Measurements from ENCODE around the gene NPIPB8.
"Not testable (repeated sequence)": the region's sequence is repeated elsewhere in the genome, so short reads cannot be mapped to it uniquely, and the experiment has no call there.

The NPIPB8 gene

DNA sequence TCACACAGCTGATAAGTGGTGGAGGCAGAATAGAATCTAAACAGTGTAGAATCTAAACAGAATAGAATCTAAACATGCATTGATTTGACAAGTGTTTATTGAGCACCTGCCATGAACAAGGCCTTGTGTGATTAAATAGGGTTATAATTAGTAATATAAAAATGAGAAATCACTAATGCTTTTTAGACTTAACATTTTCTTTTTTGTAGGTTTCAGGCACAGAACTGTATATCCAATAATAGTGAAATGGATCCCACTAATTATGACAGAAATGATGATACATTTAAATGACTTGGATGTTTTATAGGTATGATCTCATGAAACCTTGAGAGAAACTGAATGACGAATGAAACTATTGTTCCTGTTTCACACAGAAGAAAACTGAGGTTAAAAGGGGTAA, at the start of gene NPIPB8:
NPIPB8 (plus strand) TSS at position 301 of the 400 bp plus-strand sequence. CDS start 296 bp downstream, outside the sequence.
- DNase-seq (ENCODE audit: low read depth); H3K4me3 ChIP-seq (ENCODE audit: control insufficient read depth, low read depth, low read length): not testable (repeated sequence)

DNA sequence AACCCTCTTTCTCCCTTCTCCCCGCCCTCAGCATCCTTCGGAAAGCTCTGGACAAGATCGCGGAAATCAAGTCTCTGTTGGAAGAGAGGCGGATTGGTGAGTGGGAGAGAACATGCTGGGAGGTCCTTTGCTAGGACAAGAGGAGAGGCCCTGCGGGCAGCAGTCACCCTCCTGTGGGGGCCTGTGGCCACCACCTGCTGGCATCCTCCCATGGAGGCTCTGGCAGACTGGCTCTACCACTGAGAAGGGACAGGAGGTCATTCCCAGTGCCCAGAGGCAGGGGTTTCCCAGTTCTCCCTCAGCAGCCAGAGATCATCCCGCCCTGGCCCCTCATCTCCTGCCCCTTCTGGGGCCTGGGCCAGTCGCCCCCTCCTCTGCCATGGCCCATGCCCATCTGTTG, 48.8 kb upstream of the NPIPB8 start:
- no peak for DNase-seq (ENCODE audit: low read depth)
- TF ChIP-seq, protein P1, sequence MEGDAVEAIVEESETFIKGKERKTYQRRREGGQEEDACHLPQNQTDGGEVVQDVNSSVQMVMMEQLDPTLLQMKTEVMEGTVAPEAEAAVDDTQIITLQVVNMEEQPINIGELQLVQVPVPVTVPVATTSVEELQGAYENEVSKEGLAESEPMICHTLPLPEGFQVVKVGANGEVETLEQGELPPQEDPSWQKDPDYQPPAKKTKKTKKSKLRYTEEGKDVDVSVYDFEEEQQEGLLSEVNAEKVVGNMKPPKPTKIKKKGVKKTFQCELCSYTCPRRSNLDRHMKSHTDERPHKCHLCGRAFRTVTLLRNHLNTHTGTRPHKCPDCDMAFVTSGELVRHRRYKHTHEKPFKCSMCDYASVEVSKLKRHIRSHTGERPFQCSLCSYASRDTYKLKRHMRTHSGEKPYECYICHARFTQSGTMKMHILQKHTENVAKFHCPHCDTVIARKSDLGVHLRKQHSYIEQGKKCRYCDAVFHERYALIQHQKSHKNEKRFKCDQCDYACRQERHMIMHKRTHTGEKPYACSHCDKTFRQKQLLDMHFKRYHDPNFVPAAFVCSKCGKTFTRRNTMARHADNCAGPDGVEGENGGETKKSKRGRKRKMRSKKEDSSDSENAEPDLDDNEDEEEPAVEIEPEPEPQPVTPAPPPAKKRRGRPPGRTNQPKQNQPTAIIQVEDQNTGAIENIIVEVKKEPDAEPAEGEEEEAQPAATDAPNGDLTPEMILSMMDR (conservative IDR thresholded peaks at IDR 0.05; ENCODE audit: control insufficient read depth, insufficient read depth, low read depth, low read length) = no peak
- H3K4me3 ChIP-seq (ENCODE audit: control insufficient read depth, low read depth, low read length) = no peak overlapping the region

DNA sequence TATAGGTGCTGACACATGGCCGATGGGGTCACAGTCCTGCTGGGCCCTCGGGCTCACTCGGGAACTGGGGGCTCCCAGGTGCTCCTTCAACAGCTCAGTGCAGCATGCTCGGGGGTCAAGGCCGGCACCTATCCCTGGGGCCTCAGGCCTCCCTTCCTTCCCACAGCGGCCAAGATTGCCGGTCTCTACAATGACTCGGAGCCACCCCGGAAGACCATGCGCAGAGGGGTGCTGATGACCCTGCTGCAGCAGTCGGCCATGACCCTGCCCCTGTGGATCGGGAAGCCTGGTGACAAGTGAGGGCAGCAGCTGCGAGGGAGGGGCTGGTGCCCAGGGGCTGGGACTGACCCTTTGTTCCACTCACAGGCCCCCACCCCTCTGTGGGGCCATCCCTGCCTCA, 47.9 kb upstream of the NPIPB8 start:
- no peak overlapping the region for H3K4me3 ChIP-seq (ENCODE audit: control insufficient read depth, low read depth, low read length)
- no peak for DNase-seq (ENCODE audit: low read depth)
- TF ChIP-seq, protein P1 (conservative IDR thresholded peaks at IDR 0.05; ENCODE audit: control insufficient read depth, insufficient read depth, low read depth, low read length) = no peak

DNA sequence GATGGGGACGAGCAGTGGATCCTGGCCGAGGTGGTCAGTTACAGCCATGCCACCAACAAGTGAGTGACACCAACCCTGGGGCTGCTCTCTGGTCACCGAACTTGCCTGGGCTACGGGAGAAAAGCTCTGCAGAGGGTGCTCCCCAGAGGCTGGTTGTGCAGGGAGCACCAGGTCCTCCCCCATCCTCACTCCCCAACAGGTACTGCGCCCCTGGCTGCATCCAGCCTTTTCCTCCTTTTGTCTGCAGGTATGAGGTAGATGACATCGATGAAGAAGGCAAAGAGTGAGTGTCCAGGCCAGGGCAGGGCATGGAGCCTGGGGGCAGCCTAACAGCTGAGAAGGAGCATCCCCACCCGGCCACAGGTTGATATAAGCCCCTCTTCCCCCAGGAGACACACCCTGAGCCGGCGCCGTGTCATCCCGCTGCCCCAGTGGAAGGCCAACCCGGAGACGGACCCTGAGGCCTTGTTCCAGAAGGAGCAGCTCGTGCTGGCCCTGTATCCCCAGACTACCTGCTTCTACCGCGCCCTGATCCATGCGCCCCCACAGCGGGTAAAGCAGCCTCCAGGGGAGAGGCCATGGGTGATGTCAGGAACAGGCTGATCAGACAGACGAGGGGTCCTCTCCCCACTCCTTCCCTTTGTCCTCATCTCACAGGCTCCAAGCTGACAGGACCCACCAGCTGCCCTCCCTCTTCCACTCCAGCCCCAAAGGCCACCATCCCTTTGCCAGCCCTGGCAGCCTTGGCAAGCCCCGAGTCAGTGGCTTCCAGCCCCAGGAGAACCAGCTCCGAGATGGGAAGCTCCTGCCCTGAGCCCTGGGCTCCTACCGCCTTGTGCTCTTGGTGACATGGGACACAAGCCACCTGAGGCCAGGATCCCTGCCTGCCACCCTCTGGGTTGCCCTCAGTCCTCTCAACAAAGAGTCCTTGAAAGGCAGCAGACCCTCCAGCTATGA, 47.2 kb upstream of the NPIPB8 start:
- DNase-seq (ENCODE audit: low read depth) = no peak
- no peak overlapping the region for H3K4me3 ChIP-seq (ENCODE audit: control insufficient read depth, low read depth, low read length)
- TF ChIP-seq, protein P1 (conservative IDR thresholded peaks at IDR 0.05; ENCODE audit: control insufficient read depth, insufficient read depth, low read depth, low read length) = no peak

DNA sequence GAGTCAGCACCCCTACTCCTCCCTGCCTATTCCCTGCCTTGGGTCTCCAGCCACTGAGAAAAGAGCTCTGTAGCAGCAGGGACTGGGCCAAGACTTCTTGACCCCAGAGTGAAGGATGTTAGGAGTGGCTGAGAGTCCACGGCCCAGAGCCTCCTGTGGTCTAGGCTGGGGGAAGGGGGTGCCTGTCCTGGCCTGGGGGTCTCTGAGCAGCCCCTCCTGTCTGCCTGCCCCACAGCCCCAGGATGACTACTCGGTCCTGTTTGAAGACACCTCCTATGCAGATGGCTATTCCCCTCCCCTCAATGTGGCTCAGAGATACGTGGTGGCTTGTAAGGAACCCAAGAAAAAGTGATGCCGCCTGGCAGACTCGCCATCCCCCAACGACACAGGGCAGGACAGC, 46.5 kb upstream of the NPIPB8 start:
- TF ChIP-seq, protein P1 (conservative IDR thresholded peaks at IDR 0.05; ENCODE audit: control insufficient read depth, insufficient read depth, low read depth, low read length) = no peak
- no peak for DNase-seq (ENCODE audit: low read depth)
- H3K4me3 ChIP-seq (ENCODE audit: control insufficient read depth, low read depth, low read length) = no peak overlapping the region

DNA sequence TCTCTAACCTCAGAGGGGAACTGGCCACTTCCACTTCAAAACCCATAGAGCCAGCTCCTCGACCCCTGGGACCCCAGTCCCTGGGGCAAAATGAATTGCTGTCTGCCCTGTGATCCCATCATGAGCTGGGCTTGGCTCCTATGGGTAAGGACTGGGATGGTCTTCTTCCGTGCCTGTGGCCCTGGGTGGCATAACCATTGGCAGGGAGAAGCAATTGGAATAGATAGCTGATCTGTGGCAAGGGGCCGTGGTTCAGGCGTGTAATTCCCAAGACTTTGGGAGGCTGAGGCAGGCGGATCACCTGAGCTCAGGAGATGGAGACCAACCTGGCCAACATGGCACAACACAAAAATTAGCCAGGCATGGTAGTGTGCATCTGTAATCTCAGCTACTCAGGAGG, 45.4 kb upstream of the NPIPB8 start:
- DNase-seq (ENCODE audit: low read depth) = no peak
- TF ChIP-seq, protein P1 (conservative IDR thresholded peaks at IDR 0.05; ENCODE audit: control insufficient read depth, insufficient read depth, low read depth, low read length) = no peak
- no peak overlapping the region for H3K4me3 ChIP-seq (ENCODE audit: control insufficient read depth, low read depth, low read length)

DNA sequence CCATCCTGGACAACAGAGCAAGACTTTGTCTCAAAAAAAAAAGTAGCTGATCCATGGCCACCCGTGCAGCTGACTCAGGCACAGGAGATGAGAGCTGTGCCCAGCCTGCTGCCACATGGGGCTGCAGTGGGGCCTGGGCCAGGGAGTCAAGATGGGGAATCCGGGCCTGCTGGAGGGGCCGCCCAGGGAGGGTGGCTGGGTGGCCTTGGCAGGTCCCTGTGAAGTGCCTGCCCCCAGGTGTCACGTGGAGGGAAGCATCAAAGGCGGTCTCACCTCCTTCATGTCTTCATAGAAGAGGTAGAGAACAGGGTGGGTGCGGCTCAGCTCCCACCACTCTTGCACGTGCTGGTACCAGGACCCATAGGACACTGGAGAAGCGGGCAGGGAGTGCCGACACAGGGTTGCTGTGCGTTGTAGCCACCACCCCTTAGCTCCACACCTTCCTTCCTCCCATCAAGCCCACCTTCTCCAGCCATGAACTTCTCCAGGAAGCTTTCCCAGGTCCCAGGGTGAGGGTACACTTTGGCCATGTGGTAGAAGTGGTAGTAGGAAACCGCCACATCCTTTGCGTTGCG, 44.8 kb upstream of the NPIPB8 start:
- DNase-seq (ENCODE audit: low read depth) = no peak
- TF ChIP-seq, protein P1 (conservative IDR thresholded peaks at IDR 0.05; ENCODE audit: control insufficient read depth, insufficient read depth, low read depth, low read length) = no peak
- no peak overlapping the region for H3K4me3 ChIP-seq (ENCODE audit: control insufficient read depth, low read depth, low read length)

DNA sequence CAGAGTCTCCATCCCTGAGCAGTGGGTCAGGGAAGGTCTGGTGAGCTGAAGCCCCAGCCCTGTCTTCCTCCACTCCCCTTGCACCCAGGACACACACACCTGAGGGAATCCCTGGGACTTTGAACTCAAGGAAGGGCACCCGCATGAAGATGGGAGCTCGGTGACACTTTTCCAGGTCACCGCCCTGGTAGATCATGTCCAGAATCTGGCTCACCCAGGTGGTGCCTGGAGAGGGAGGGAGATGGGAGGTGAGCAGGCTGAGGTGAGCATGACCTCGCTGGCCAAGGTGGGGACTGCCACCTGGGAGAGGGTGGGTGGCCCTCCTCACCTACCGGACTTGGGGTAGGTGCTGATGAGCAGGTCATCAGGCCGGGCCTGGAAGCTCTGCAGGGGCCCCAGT, 42.4 kb upstream of the NPIPB8 start:
- DNase-seq (ENCODE audit: low read depth); H3K4me3 ChIP-seq (ENCODE audit: control insufficient read depth, low read depth, low read length): not testable (repeated sequence)

Data from fibroblast of mammary gland (primary cell).